ENCODE data around the gene ATF6.

- TF ChIP-seq, protein P1, sequence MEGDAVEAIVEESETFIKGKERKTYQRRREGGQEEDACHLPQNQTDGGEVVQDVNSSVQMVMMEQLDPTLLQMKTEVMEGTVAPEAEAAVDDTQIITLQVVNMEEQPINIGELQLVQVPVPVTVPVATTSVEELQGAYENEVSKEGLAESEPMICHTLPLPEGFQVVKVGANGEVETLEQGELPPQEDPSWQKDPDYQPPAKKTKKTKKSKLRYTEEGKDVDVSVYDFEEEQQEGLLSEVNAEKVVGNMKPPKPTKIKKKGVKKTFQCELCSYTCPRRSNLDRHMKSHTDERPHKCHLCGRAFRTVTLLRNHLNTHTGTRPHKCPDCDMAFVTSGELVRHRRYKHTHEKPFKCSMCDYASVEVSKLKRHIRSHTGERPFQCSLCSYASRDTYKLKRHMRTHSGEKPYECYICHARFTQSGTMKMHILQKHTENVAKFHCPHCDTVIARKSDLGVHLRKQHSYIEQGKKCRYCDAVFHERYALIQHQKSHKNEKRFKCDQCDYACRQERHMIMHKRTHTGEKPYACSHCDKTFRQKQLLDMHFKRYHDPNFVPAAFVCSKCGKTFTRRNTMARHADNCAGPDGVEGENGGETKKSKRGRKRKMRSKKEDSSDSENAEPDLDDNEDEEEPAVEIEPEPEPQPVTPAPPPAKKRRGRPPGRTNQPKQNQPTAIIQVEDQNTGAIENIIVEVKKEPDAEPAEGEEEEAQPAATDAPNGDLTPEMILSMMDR (IDR thresholded peaks at IDR 0.05; ENCODE audit: low read depth, low read length) = peak; percentile 64
- TF ChIP-seq MYC (IDR thresholded peaks at IDR 0.05; ENCODE audit: low read depth, low read length) = no peak
These were observed 2.5 kb upstream of the ATF6 start for GRCh38 chr1:161763522-161764098.

Data from NB4 (cell line).